Pulmonary artery endothelial cell (primary cell): ENCODE results near the gene TMEM63A. TPM values are rescaled to one million over a fixed set of nuclear protein-coding genes. Genes with fewer than 3 reads are reported as not detected.
"Not testable (repeated sequence)": the region's sequence is repeated elsewhere in the genome, so short reads cannot be mapped to it uniquely, and the experiment has no call there.

Source experiments
- DNase-seq: peaks from one replicate; pipeline ENCODE4 v3.0.0-alpha.2; 2011; ENCODE audit warnings: low read depth, low spot score
- total RNA-seq: library from RNA; depleted of rRNA; stranded (reverse); fragments of >200 nt; gene quantifications from 2 replicates; pipeline ENCODE4 v1.2.3, GENCODE V29; 2014

The TMEM63A gene
- total RNA-seq, 1 donor from 2014 or later: 8.3 TPM

DNA sequence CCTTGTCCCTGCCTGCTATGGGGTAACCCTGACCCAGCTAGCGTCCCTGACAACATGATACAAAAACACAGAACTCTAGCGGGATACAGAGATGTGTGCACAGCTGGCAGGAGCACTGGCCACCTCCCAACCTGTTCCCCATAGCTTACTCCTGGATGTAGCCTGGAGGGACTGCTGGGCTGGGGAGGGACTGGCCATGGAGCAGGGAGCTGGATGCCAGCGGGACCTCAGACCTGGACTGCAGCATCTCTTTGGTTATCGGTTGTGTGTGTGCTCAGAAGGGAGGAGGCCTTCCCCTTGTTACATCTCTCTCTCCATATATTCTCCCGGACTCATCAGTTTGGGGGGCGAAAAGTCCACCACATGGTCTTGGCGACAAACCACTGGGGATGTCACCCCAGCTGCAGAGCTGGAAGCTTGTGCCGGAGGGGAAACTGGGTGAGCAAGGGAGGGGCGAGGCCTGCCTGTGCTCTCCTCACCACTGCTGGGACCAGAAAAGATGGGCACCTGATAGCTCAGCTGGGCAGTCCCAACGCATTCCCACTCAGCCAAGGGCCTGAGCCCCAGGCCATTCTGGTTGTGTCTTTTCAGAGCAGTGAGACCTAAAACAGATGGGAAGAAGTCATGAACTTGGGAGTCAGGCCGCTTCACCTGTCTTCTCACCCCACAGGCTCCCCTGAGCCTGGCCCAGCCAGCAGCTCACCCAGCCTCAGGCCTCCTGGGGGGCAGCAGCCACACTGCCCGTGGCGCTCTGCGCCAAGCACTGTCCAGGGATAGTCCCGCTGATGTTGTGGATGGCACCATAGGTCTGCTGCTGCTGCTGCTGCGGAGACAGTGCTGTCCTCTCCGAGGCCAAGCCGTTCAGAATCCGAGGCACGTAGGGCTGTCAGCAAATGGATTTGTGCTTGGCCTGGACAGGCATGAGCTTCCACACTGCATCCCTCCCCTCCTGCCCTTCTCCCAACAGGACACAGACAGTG is 35.6 kb downstream of the TMEM63A start:
- no peak for DNase-seq

DNA sequence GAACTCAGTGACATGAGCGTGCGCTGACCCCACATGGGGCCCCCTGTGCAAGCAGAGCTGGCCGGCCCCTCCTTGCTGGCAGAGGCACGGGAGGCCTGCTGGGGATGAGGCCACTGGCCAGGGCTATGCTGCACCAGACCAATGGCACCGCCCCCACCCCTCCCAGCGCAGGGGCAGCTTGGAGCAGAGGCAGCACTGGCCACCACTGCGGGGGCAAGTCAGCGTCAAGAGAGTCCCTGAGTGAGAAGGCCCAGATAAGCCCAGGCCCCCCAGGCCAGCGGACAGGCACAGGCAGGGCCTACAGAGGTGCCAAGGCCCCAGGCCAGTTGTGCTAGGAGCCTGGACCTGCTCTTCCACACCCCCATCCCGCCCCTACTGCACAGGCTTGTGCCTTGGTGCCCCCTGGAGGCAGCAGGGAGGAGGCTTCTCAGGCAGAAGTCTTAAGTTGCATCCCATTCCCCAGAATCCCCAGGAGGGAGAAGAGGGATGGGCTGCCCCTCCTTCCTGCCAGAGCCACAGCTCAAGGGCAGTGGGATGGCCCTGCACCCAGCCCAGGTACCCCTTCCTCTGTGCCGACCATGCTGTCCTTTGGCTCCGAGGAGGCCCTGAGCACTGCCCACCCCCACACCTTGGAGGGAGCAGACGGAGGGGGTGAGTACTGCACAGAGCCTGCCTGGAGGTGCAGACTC is 36.5 kb downstream of the TMEM63A start:
- peak; percentile 60 for DNase-seq

- DNase-seq: no peak
These were observed 37.1 kb downstream of the TMEM63A start for GRCh38 chr1:225845097-225845496.

DNA sequence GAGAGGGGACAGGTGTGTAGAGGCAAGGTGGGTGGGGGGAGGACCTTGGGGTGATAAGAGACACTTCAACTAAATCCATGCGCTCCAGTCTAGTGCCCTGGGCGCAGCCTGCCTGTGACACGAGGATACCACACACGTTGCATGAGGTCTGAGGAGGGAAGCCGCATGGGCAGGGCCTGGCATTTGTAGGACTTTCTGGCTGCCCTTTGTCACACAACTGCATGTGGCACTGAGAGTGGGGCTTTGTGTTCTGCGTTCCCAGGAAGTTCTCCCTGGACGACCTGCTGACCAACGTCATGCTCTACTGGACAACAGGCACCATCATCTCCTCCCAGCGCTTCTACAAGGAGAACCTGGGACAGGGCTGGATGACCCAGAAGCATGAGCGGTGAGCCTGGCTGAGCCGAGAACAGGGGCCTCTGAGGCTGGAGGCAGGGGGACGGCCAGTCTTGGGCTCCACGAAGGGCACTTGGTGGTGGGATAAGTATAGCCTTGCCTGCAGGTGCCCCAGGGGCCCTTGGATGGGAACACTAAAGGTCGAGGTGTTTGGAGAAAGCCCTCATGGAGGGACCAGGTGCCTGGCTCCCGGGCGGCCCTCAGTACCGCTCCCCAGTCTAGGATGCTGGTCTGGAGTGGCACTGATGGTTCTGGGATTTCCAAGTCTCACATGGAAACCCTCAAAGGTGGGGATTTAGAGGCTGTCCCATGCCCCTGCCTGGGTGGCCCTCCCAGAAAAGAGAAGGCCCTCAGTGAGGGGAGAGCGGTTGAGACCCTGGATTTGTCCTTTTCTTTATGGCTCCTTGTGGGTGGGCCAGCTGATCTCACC is 37.7 kb downstream of the TMEM63A start:
- DNase-seq: no peak

GRCh38 chr1:225843426-225843795 is 38.8 kb downstream of the TMEM63A start:
- DNase-seq: no peak

DNA sequence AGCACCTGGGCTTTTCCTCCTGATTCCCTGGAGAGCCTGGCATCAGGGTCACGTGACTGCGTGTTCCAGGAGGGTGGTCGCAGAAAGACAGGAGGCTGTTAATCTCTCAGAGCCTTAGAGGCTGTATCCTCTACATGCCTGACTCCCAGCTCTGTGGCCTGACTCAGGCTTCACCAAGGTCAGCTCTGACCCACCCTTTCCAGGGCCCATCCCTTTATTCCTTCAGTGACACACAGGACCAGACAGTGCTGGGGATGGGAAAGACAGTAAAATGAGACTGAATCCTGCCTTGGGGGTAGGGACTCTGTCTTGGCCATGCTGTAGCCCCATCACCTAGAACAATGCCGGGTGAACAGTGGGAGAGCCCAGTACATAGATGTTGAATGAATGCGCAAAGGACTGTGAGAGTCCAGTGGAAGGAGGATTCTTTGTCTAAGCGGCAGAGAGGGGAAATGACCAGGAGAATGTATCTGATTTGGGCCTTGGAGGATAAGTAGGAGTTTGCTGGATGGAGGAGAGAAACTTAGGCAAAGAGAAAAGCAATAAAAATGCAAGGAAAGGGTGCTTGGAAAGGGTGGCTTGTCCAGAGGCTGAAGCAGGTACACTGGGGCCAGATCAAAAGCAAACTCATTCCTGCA is 39.3 kb downstream of the TMEM63A start:
- DNase-seq: no peak

DNA sequence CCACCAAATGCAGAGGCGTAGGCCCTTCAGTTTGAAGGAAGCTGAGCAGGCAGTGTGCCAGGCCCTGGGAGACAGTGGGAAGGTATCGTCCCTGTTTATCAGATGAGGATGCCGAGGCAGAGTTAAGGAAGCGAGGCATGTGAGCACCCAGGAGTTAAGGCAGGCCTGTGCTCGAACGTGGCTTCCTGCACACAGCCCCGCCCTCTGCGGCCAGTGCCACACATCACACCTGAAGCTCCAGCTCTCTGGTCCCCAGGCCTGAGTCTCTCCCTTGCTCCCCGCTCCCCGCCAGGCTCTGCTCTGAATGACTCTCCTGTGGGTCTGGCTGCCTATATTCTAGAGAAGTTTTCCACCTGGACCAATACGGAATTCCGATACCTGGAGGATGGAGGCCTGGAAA is 40.1 kb downstream of the TMEM63A start:
- DNase-seq: no peak

DNA sequence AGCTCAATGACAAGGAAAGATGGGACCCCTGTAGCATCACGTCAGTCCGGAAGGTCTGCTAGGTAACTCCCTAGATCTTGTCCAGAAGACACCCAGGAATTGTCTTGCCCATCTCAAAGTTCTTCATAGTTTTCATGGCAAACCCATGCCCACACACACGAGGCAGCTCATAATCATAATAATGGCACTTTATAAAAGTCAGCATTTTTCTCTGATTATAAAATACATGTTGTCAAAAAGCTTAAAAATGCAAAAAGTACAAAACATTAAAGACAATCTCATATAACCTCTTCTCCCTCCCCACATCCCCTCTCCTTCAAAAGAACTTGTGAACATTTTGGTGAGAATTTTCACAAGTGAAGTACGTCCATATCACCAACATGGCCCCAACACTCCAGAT is 41.5 kb downstream of the TMEM63A start:
- no peak for DNase-seq

DNA sequence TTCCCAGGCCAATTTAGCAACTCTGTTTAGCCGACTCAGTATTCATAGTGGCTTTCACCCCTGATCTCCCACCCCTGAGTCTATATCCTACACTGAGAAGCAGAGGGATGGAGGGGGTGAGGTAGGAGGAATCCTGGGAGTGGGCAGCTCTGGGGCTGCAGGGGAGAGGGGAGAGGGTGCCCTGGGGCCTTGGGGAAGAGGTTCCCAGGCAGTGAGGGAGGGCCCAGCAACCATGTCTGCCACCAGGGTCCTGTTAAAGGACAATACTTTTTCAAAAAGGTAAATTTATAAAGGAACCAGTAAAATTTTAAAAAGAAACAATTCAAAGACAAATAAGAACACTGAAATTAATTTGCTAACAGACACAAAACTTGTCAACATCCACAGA is 42.0 kb downstream of the TMEM63A start:
- no peak for DNase-seq

GRCh38 chr1:225838793-225839192 is 43.4 kb downstream of the TMEM63A start:
- DNase-seq: no peak

DNA sequence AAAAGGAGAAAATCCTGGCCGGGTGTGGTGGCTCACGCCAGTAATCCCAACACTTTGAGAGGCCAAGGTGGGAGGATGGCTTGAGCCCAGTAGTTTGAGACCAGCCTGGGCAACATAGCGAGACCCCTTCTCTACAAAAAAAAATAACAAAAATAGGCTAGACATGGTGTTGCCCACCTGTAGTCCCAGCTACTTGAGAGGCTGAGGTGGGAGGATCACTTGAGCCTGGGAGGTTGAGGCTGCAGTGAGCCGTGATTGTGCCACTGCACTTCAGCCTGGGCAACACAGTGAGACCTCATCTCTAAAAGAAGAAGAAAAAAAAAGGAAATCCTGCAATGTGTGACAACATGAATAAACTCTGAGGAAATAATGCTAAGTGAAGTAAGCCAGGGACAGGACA is 45.9 kb downstream of the TMEM63A start:
- not testable (repeated sequence) for DNase-seq

DNA sequence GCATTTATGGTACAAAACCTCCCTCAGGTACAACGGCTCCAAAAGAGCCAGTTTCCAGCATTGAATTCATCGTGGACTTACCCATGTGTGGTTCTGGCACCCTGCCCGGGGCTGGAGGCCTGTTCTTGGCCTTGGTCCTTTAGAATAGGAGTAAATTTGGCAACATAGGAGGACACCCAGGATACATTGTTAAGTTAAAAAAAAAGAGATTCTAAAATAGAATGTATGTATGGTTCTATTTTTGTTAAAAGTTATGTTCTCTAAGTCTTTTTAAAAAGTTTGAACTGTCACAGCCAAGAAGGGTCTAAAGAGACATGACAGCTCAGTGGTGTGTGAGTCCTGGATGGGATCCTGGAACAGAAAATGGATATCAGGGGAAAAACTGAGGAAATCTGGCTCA is 46.3 kb downstream of the TMEM63A start:
- DNase-seq: no peak

GRCh38 chr1:225834417-225835329 is 47.5 kb downstream of the TMEM63A start:
- no peak for DNase-seq

GRCh38 chr1:225830841-225831240 is 51.3 kb downstream of the TMEM63A start:
- DNase-seq: no peak

GRCh38 chr1:225828706-225829345 is 53.4 kb downstream of the TMEM63A start:
- DNase-seq: no peak

DNA sequence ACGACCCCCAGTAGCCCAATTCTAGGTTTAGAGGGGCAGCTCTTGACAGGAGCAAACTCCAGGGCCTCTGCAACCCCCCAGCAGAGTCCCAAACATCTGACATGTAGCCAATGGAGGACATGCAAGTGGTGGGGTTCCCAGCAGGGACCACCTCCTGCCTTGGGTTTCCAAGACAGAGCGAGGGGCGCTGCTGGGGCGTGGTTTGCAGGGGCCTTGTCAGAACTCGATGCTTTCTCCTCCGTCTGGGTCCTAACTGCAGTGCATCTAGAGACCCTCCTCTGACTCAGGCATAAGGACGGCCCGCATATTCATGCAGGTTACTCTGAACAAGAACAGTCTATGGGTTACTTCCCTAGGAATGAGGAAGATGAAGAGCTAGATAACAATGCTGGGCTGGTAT is 55.1 kb downstream of the TMEM63A start:
- no peak for DNase-seq

DNA sequence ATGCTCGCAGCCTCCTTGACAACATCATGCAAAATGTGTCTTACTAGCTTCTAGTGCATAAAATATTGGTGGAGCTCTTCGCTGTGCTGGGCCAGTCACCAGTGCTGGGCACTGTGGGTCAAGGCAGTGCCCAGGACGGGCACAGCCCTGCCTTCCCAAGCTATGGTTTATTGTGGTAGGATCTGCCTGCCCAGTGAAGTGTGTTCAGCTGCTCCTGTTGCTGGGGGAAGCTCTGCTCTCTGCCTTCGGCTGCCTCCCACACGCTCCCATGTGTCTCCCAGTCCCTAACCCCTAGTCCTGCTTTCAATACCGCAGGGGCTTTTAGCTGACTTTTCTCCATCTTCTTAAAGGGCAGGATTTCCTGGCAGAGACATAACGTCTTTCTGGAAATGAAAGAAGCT is 56.6 kb downstream of the TMEM63A start:
- DNase-seq: no peak

- no peak for DNase-seq
These were observed 57.1 kb downstream of the TMEM63A start for GRCh38 chr1:225825078-225825477.

DNA sequence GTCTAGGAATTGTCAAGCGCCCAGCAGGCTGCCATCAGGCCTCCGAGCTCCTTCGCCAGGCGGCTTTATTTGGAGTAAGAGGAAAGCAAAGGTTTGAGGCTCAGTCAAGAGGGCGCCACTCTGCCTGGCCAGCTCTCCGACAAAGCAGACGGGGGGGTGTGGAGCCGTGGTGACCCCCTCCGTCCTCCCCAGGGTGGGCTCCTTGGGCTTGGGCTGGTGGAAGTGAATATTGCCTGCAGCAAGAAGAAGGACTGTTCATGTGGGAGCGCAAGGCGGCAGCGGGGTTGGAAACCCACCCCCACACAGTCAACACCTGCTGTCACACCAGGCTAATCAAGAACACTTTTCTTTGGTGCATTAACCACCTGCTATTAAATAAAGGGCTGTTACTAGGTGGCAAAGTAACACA is 57.6 kb downstream of the TMEM63A start:
- DNase-seq: no peak

DNA sequence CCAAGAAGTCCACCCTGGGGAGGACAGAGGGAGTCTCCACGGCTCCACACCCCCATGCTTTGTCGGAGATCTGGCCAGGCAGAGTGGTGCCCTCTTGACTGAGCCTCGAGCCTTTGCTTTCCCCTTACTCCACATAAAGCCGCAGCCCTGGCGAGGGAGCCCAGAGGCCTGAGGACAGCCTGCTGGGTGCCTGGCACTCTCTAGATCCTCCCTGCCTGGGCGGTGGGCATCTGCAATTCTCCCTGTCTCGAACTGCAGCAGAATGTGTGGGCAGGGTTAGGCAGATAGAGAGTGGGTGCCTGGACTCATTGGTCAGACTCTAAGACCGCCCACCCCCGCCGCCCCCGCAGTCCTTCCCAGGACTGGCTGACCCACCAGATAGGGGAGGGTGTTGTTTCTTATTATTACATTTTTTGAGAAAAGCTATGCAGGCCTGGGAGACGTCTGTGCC is 58.3 kb downstream of the TMEM63A start:
- DNase-seq: no peak
